ENCODE data around the gene SGPP1. TPM values are rescaled to one million over a fixed set of nuclear protein-coding genes. Genes with fewer than 3 reads are reported as not detected.

Gene SGPP1
- total RNA-seq, 6 experiments from 2014 or later = 20.5 to 25.8 (median 22.7) TPM

- Mint-ChIP-seq H3K27ac (no peak overlapping the region), H3K27me3 (ENCODE audit: insufficient read depth) (no peaks in the 10 kb centered on the region; the same call in 1 of the 2 replicates), H3K4me1 (ENCODE audit: low read depth) (peaks cover 30% of the 10 kb centered on the region), H3K36me3 (ENCODE audit: low read depth) (peaks cover 17% of the 10 kb centered on the region), H3K9me3 (no peaks in the 10 kb centered on the region), H3K4me3 (no peak overlapping the region)
- no peak for TF ChIP-seq CTCF (IDR thresholded peaks at IDR 0.05)
- DNase-seq = no peak
Measured at GRCh38 chr14:63673255-63673654, 54.6 kb downstream of the SGPP1 start.

DNA sequence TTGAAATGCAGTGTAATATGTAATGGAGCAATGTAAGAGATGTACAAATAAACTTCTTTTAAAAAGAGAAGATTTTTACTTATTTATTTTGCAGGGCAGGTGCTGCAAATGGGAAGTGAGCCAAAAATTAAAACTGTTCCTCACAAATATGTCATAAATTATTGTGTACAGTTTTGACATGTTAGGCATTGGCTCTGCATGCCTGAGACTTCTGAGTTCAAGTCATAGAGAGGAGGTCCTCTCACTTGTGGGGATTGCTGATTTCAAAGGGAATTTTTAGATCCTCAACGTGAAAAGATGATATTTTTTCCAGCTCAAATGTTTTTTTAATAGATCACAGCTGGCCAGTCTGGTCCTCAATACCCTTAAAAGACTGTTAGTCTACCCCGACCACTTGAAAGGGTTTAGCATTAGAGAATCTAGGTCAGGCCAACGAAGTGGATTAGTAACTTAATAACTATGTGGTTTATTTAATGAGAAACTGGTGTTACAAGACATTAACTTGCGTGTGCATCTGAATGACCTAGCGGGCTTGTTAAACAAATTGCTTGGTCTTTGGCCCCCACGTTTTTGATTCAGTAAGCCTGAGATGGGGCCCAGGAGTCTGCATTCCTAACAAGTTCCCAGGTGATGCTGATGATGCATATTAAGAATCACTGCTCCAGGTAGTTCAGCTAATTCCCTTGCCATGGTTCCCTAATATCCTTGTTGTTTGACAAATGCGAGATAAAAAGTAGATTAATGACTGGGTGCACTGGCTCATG lies 55.3 kb downstream of the SGPP1 start:
- peaks cover 24% of the 10 kb centered on the region for H3K4me1 Mint-ChIP-seq (ENCODE audit: low read depth)
- no peak for DNase-seq
- no peak overlapping the region for H3K27ac Mint-ChIP-seq
- no peaks in the 10 kb centered on the region; the same call in 1 of the 2 replicates for H3K27me3 Mint-ChIP-seq (ENCODE audit: insufficient read depth)
- TF ChIP-seq CTCF (IDR thresholded peaks at IDR 0.05) = no peak
- no peak overlapping the region for H3K4me3 Mint-ChIP-seq
- H3K9me3 Mint-ChIP-seq = no peaks in the 10 kb centered on the region
- peaks cover 17% of the 10 kb centered on the region for H3K36me3 Mint-ChIP-seq (ENCODE audit: low read depth)

- Mint-ChIP-seq H3K36me3 (ENCODE audit: low read depth) (peaks cover 14% of the 10 kb centered on the region), H3K27ac (no peak overlapping the region), H3K4me3 (no peak overlapping the region), H3K4me1 (ENCODE audit: low read depth) (peaks cover 18% of the 10 kb centered on the region), H3K9me3 (no peaks in the 10 kb centered on the region), H3K27me3 (ENCODE audit: insufficient read depth) (no peaks in the 10 kb centered on the region; the same call in 1 of the 2 replicates)
- no peak for TF ChIP-seq CTCF (IDR thresholded peaks at IDR 0.05)
- no peak for DNase-seq
Measured at GRCh38 chr14:63671987-63672386, 55.9 kb downstream of the SGPP1 start.

DNA sequence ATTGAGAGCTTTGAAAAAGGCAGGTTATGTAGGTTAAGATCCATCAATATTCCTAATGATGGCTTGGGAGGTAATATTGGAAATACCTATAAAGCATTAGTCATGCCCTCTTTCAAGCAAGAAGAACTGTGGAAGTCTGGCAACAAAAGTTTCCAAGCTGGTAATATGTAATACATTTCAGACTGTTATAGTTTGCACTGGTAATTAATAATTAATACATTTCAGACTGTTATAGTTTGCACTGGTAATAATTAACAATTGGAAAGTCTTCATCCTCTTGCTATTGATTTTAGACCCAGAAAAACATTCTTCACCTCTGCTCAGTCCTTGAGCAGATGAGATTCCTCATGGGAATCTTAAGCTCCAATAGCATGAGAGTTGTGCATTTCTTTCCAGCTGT lies 57.2 kb downstream of the SGPP1 start:
- peaks cover 7% of the 10 kb centered on the region for H3K36me3 Mint-ChIP-seq (ENCODE audit: low read depth)
- no peak overlapping the region for H3K4me3 Mint-ChIP-seq
- H3K4me1 Mint-ChIP-seq (ENCODE audit: low read depth) = peaks cover 13% of the 10 kb centered on the region; the same call in 1 of the 2 replicates
- no peak for TF ChIP-seq CTCF (IDR thresholded peaks at IDR 0.05)
- H3K27me3 Mint-ChIP-seq (ENCODE audit: insufficient read depth) = no peaks in the 10 kb centered on the region; the same call in 1 of the 2 replicates
- no peak overlapping the region for H3K27ac Mint-ChIP-seq
- H3K9me3 Mint-ChIP-seq = no peaks in the 10 kb centered on the region
- no peak for DNase-seq

- Mint-ChIP-seq H3K27ac (no peak overlapping the region), H3K27me3 (ENCODE audit: insufficient read depth) (no peaks in the 10 kb centered on the region; the same call in 1 of the 2 replicates), H3K4me1 (ENCODE audit: low read depth) (no peaks in the 10 kb centered on the region), H3K36me3 (ENCODE audit: low read depth) (no peaks in the 10 kb centered on the region), H3K4me3 (no peak overlapping the region), H3K9me3 (no peaks in the 10 kb centered on the region)
- TF ChIP-seq CTCF (IDR thresholded peaks at IDR 0.05) = no peak
- DNase-seq = no peak
Measured at GRCh38 chr14:63666335-63666734, 61.5 kb downstream of the SGPP1 start.
